HEK293T (cell line): ENCODE measurements around the gene SYCP1.

ENCODE experiments used
- ARNT ChIP-seq: fragments of 450-650 bp; IDR thresholded peaks from 2 replicates; pipeline ENCODE4 v1.6.1; 2017; ENCODE audit warnings: mild to moderate bottlenecking
- CTBP1 ChIP-seq: fragments of 450-650 bp; IDR thresholded peaks from 2 replicates; pipeline ENCODE4 v1.6.1; 2016; ENCODE audit warnings: borderline replicate concordance
- FOXA1 ChIP-seq: fragments of 450-650 bp; IDR thresholded peaks from 2 replicates; pipeline ENCODE4 v1.6.1; 2016; ENCODE audit warnings: mild to moderate bottlenecking
- FOXK2 ChIP-seq: fragments of 450-650 bp; IDR thresholded peaks from 2 replicates; pipeline ENCODE4 v1.6.1; 2016; ENCODE audit warnings: mild to moderate bottlenecking
- FOXM1 ChIP-seq: fragments of 450-650 bp; IDR thresholded peaks from 2 replicates; pipeline ENCODE4 v1.6.1; 2017; ENCODE audit warnings: mild to moderate bottlenecking, borderline replicate concordance
- HDGF ChIP-seq: fragments of 450-650 bp; IDR thresholded peaks from 2 replicates; pipeline ENCODE4 v1.6.1; 2017; ENCODE audit warnings: antibody characterized with exemption, borderline replicate concordance
- L3MBTL2 ChIP-seq: fragments of 450-650 bp; conservative IDR thresholded peaks from 2 replicates; pipeline ENCODE4 v1.6.1; 2016; ENCODE audit warnings: mild to moderate bottlenecking
- SP1 ChIP-seq: fragments of 450-650 bp; IDR thresholded peaks from 2 replicates; pipeline ENCODE4 v1.6.1; 2017
- SUZ12 ChIP-seq: fragments of 450-650 bp; IDR thresholded peaks from 2 replicates; pipeline ENCODE4 v1.6.1; 2016; ENCODE audit warnings: mild to moderate bottlenecking
- TF ChIP-seq, protein P1 (sequence below): fragments of 450-650 bp; IDR thresholded peaks from 2 replicates; pipeline ENCODE4 v1.6.1; 2016

DNA sequence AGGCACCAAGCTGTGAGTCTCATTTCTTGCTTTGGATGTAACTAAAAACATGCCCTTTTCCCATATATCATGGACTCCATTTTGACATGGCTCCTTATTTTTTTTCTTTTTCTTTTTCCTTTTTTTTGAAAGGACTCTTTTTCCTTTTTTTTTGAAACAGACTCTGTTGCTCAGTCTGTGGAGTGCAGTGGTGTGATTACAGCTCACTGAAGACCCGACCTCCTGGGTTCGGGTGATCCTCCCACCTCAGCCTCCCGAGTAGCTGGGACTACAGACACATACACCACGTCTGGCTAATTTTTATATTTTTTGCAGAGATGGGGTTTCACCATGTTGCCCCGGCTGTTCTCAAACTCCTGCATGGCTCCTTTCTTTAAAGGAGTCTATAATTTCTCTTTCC, 10.4 kb upstream of the SYCP1 start:
- TF ChIP-seq SP1 = no peak
- no peak for TF ChIP-seq CTBP1
- TF ChIP-seq L3MBTL2 = no peak
- TF ChIP-seq SUZ12 = no peak
- TF ChIP-seq, protein P1, sequence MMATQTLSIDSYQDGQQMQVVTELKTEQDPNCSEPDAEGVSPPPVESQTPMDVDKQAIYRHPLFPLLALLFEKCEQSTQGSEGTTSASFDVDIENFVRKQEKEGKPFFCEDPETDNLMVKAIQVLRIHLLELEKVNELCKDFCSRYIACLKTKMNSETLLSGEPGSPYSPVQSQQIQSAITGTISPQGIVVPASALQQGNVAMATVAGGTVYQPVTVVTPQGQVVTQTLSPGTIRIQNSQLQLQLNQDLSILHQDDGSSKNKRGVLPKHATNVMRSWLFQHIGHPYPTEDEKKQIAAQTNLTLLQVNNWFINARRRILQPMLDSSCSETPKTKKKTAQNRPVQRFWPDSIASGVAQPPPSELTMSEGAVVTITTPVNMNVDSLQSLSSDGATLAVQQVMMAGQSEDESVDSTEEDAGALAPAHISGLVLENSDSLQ = no peak
- TF ChIP-seq HDGF = no peak
- no peak for TF ChIP-seq FOXA1
- TF ChIP-seq ARNT = no peak
- TF ChIP-seq FOXM1 = no peak
- no peak for TF ChIP-seq FOXK2
